Measurements from ENCODE around the gene SCAMP4. TPM values are rescaled to one million over a fixed set of nuclear protein-coding genes. Genes with fewer than 3 reads are reported as not detected.

The SCAMP4 gene
- polyA plus RNA-seq, 1 of the 3 experiments (the other 2 are of a cell fraction) = 30.0 TPM

GRCh38 chr19:1929021-1929742 is 24.0 kb downstream of the SCAMP4 start:
- Histone ChIP-seq H3K4me1 (ENCODE audit: control insufficient read depth in 1 of 2, insufficient read depth in 2 of 2, low read depth in 1 of 2, low read length in 1 of 2) (peaks cover 6 to 8% of the 10 kb centered on the region in 2 experiments; a peak in 2 of 4 replicates), H4K20me1 (ENCODE audit: insufficient read depth) (no peaks in the 10 kb centered on the region), H3F3A (replicated peaks; ENCODE audit: insufficient read depth) (no peaks in the 10 kb centered on the region), H3K9ac (peak overlapping the region; percentile 45; the same call in 1 of the 2 replicates), H3K27me3 (ENCODE audit: insufficient read depth) (no peaks in the 10 kb centered on the region), H3K9me3 (no peaks in the 10 kb centered on the region), H3K27ac (ENCODE audit: low read depth in 2 of 2, low read length in 1 of 2) (no peak overlapping the region), H3K4me3 (ENCODE audit: low read depth in 2 of 2, low read length in 1 of 2) (peak overlapping the region; percentile 36 to 64), H3K36me3 (replicated peaks in 1 of 2; ENCODE audit: control insufficient read depth in 1 of 2, insufficient read depth in 2 of 2, low read length in 1 of 2) (peaks cover 0 to 3% of the 10 kb centered on the region in 2 experiments), H3K79me2 (ENCODE audit: insufficient read depth) (no peaks in the 10 kb centered on the region), H3K9me2 (no peaks in the 10 kb centered on the region), H2AFZ (ENCODE audit: low read depth) (peak overlapping the region; percentile 83), H3K4me2 (peak overlapping the region; percentile 86)
- ChIA-PET POLR2A (no interaction called here), CTCF (interaction anchor here (0.6 to 4.7 kb wide), 34 partner anchors 8 to 387 kb away, joined by 3 to 30 read pairs (median 6); partner anchors contain the start of genes ABHD17A, ADAT3, AP3D1 and BTBD2)
- DNase-seq = peak; percentile 93
- WGBS (ENCODE audit: low lambda C conversion rate) = 15% methylated on average over 15 of the region's 42 CpGs
- TF ChIP-seq NFIC (IDR thresholded peaks at IDR 0.05; ENCODE audit: borderline replicate concordance) (no peak), USF1 (IDR thresholded peaks at IDR 0.05; ENCODE audit: borderline replicate concordance, low read depth) (no peak), POLR2AphosphoS5 (IDR thresholded peaks at IDR 0.05; ENCODE audit: low read depth, low read length) (no peak), GATA2 (CRISPR knock-in tag; IDR thresholded peaks at IDR 0.05) (no peak), FOSL2 (IDR thresholded peaks at IDR 0.05; ENCODE audit: borderline replicate concordance, low read depth) (no peak), CTCF (IDR thresholded peaks at IDR 0.05) (peak; percentile 80), RFX5 (IDR thresholded peaks at IDR 0.05; ENCODE audit: low read length) (no peak), GABPA (IDR thresholded peaks at IDR 0.05; ENCODE audit: low read depth) (no peak), IRF3 (IDR thresholded peaks at IDR 0.05; ENCODE audit: low read depth, low read length) (no peak), USF2 (IDR thresholded peaks at IDR 0.05; ENCODE audit: borderline replicate concordance, low read depth, low read length) (no peak), TCF12 (IDR thresholded peaks at IDR 0.05) (no peak), YY1 (IDR thresholded peaks at IDR 0.05; ENCODE audit: low read depth) (no peak), TEAD4 (IDR thresholded peaks at IDR 0.05; ENCODE audit: borderline replicate concordance, insufficient read depth) (no peak), JUND (IDR thresholded peaks at IDR 0.05) (no peak), RXRA (IDR thresholded peaks at IDR 0.05; ENCODE audit: borderline replicate concordance, low read depth) (no peak), EZH2phosphoT487 (IDR thresholded peaks at IDR 0.05; ENCODE audit: borderline replicate concordance, low read depth) (no peak), FOXM1 (IDR thresholded peaks at IDR 0.05; ENCODE audit: low read depth) (no peak), MEF2A (IDR thresholded peaks at IDR 0.05; ENCODE audit: borderline replicate concordance, low read depth) (no peak), CHD2 (IDR thresholded peaks at IDR 0.05; ENCODE audit: low read length, partially characterized antibody) (no peak), FOXJ3 (CRISPR knock-in tag; IDR thresholded peaks at IDR 0.05) (no peak), RCOR1 (IDR thresholded peaks at IDR 0.05; ENCODE audit: low read length) (no peak), NRF1 (IDR thresholded peaks at IDR 0.05; ENCODE audit: low read depth, low read length) (no peak), ZBTB33 (IDR thresholded peaks at IDR 0.05; ENCODE audit: borderline replicate concordance, low read depth) (no peak), ELF1 (IDR thresholded peaks at IDR 0.05) (no peak), PBX3 (IDR thresholded peaks at IDR 0.05) (no peak), RAD21 (IDR thresholded peaks at IDR 0.05; ENCODE audit: low read length) (peak; percentile 69), MAX (IDR thresholded peaks at IDR 0.05; ENCODE audit: low read depth) (0 out of 2 replicates have a peak, but pooled peaks have one; percentile 18)
